SK-N-SH (cell line): Measurements from ENCODE around the gene AGMAT. TPM values are rescaled to one million over a fixed set of nuclear protein-coding genes. Genes with fewer than 3 reads are reported as not detected.

ENCODE experiments used
- CTCF ChIA-PET: fragments of 300-600, 350-600 bp; formaldehyde crosslinking; extraction: SDS; loops from one replicate; lab custom pipeline; 2021; lab: Yijun Ruan, JAX
- POLR2A ChIA-PET: fragments of 350-600 bp; sonication (Branson Sonifier 250); formaldehyde crosslinking; extraction: SDS; loops from one replicate; lab custom pipeline; 2020; ENCODE audit warnings: antibody characterized with exemption, inconsistent platforms; lab: Yijun Ruan, JAX
- DNase-seq: peaks from one replicate; pipeline ENCODE4 v3.0.0; 2012
- H2AFZ ChIP-seq: fragments of 200-600 bp; sonication (generic); 2 replicates; pipeline ENCODE4 v1.8.1; 2016; ENCODE audit warnings: antibody characterized with exemption, mild to moderate bottlenecking, low read depth
- H3F3A ChIP-seq: fragments of 200-600 bp; sonication (generic); replicated peaks from 2 replicates; pipeline ENCODE3; 2016; ENCODE audit warnings: antibody characterized with exemption, mild to moderate bottlenecking; ENCODE audit not compliant: insufficient read depth
- H3K27ac ChIP-seq, 2 experiments: fragments of 200-500 bp in 1 of 2; fragments of 200-600 bp in 1 of 2; sonication (Bioruptor generic) in 1 of 2; sonication (generic), shearing (Covaris generic) in 1 of 2; 2 replicates each; pipeline versions ENCODE4 v1.5.1 to v1.6.1; 2014 to 2016; ENCODE audit warnings: low read depth in 2 of 2, inconsistent platforms in 1 of 2, low read length in 1 of 2, mild to moderate bottlenecking in 1 of 2, mixed read lengths in 1 of 2
- H3K27me3 ChIP-seq: fragments of 200-600 bp; sonication (generic), shearing (Covaris generic); 2 replicates; pipeline ENCODE4 v1.6.1; 2016; ENCODE audit warnings: mixed run types; ENCODE audit not compliant: insufficient read depth
- H3K36me3 ChIP-seq, 2 experiments: fragments of 200-500 bp in 1 of 2; fragments of 200-600 bp in 1 of 2; sonication (Bioruptor generic) in 1 of 2; sonication (generic) in 1 of 2; replicated peaks in 1 of 2; 2 replicates each; pipeline versions ENCODE3 to v1.5.1; 2014 to 2016; ENCODE audit warnings: low read length in 1 of 2, mild to moderate bottlenecking in 1 of 2; ENCODE audit not compliant: insufficient read depth in 2 of 2, control insufficient read depth in 1 of 2
- H3K4me1 ChIP-seq, 2 experiments: fragments of 200-500 bp in 1 of 2; fragments of 200-600 bp in 1 of 2; sonication (Bioruptor generic) in 1 of 2; sonication (generic), shearing (Covaris generic) in 1 of 2; 2 replicates each; pipeline versions ENCODE4 v1.5.1 to v1.6.1; 2014 to 2016; ENCODE audit warnings: low read depth in 1 of 2, low read length in 1 of 2, mixed run types in 1 of 2; ENCODE audit not compliant: insufficient read depth in 2 of 2, control insufficient read depth in 1 of 2
- H3K4me2 ChIP-seq: fragments of 200-600 bp; sonication (generic), shearing (Covaris generic); 2 replicates; pipeline ENCODE4 v1.6.1; 2017; ENCODE audit warnings: mixed run types
- H3K4me3 ChIP-seq, 2 experiments: fragments of 200-500 bp in 1 of 2; fragments of 200-600 bp in 1 of 2; sonication (Bioruptor generic) in 1 of 2; sonication (generic), shearing (Covaris generic) in 1 of 2; 2 replicates each; pipeline versions ENCODE4 v1.5.1 to v1.8.1; 2014 to 2016; ENCODE audit warnings: low read depth in 2 of 2, inconsistent platforms in 1 of 2, low read length in 1 of 2, mild to moderate bottlenecking in 1 of 2, mixed read lengths in 1 of 2, moderate library complexity in 1 of 2
- H3K79me2 ChIP-seq: fragments of 200-600 bp; sonication (generic); 2 replicates; pipeline ENCODE4 v1.8.1; 2017; ENCODE audit warnings: mild to moderate bottlenecking; ENCODE audit not compliant: insufficient read depth
- H3K9ac ChIP-seq: fragments of 200-600 bp; sonication (generic); 2 replicates; pipeline ENCODE4 v1.6.1; 2017; ENCODE audit warnings: mixed run types
- H3K9me2 ChIP-seq: fragments of 200-600 bp; sonication (generic); 2 replicates; pipeline ENCODE4 v1.6.1; 2017; ENCODE audit warnings: mixed run types
- H3K9me3 ChIP-seq: fragments of 200-600 bp; sonication (generic); 2 replicates; pipeline ENCODE4 v1.6.1; 2017; ENCODE audit warnings: mixed run types, mild to moderate bottlenecking, moderate library complexity
- H4K20me1 ChIP-seq: fragments of 200-600 bp; sonication (generic); 2 replicates; pipeline ENCODE4 v1.6.1; 2017; ENCODE audit warnings: mild to moderate bottlenecking, mixed run types; ENCODE audit not compliant: insufficient read depth
- CHD2 ChIP-seq: fragments of 150-350 bp; IDR thresholded peaks from 2 replicates; pipeline ENCODE4 v1.6.1; 2018; ENCODE audit warnings: low read length; ENCODE audit not compliant: partially characterized antibody
- EP300 ChIP-seq, 2 experiments: IDR thresholded peaks; 2 replicates each; pipeline versions ENCODE4 v1.4.0 to v1.6.1; 2012; ENCODE audit warnings: borderline replicate concordance in 1 of 2, low read depth in 1 of 2, low read length in 1 of 2
- FOSL2 ChIP-seq: IDR thresholded peaks from 2 replicates; pipeline ENCODE4 v1.4.0; 2012; ENCODE audit warnings: low read depth, mild to moderate bottlenecking, moderate library complexity, borderline replicate concordance
- FOXJ3 ChIP-seq: sonication (generic); formaldehyde crosslinking; IDR thresholded peaks from 2 replicates; pipeline ENCODE4 v1.5.1; 2020; ENCODE audit warnings: mild to moderate bottlenecking, missing genetic modification reagents
- FOXM1 ChIP-seq: IDR thresholded peaks from 2 replicates; pipeline ENCODE4 v1.4.0; 2012; ENCODE audit warnings: low read depth, mild to moderate bottlenecking
- GABPA ChIP-seq: IDR thresholded peaks from 2 replicates; pipeline ENCODE4 v1.4.0; 2012; ENCODE audit warnings: low read depth, mild to moderate bottlenecking
- MEF2A ChIP-seq: IDR thresholded peaks from 2 replicates; pipeline ENCODE4 v1.4.0; 2012; ENCODE audit warnings: low read depth, borderline replicate concordance
- NRF1 ChIP-seq: IDR thresholded peaks from 2 replicates; pipeline ENCODE4 v1.6.1; 2012; ENCODE audit warnings: low read depth, mild to moderate bottlenecking, low read length
- RAD21 ChIP-seq: IDR thresholded peaks from 2 replicates; pipeline ENCODE4 v1.6.1; 2012; ENCODE audit warnings: mild to moderate bottlenecking, low read length
- TAF1 ChIP-seq: IDR thresholded peaks from 2 replicates; pipeline ENCODE4 v1.6.1; 2012; ENCODE audit warnings: low read depth, mild to moderate bottlenecking, low read length, moderate library complexity, borderline replicate concordance
- TCF12 ChIP-seq: IDR thresholded peaks from 2 replicates; pipeline ENCODE4 v1.4.0; 2012
- TEAD4 ChIP-seq: IDR thresholded peaks from 2 replicates; pipeline ENCODE4 v1.4.0; 2012; ENCODE audit warnings: mild to moderate bottlenecking, borderline replicate concordance; ENCODE audit not compliant: insufficient read depth
- YY1 ChIP-seq: IDR thresholded peaks from 2 replicates; pipeline ENCODE4 v1.4.0; 2012; ENCODE audit warnings: low read depth, mild to moderate bottlenecking
- WGBS: methylation state at CpG from one replicate; pipeline ENCODE4 v1.1.6; 2017; ENCODE audit warnings: low lambda C conversion rate; 5-methylcytosine and 5-hydroxymethylcytosine counted together
- polyA plus RNA-seq, 3 experiments: library from polyadenylated mRNA; depleted of rRNA; stranded (reverse); fragments of >200 nt; gene quantifications; 2 replicates each; pipeline ENCODE4 v1.2.3, GENCODE V29; 2012
- TF ChIP-seq, protein P1 (sequence below): IDR thresholded peaks from 2 replicates; pipeline ENCODE4 v1.6.1; 2012; ENCODE audit warnings: mild to moderate bottlenecking, low read depth, low read length, moderate library complexity
- TF ChIP-seq, protein P2 (sequence below): fragments of 150-350 bp; IDR thresholded peaks from 2 replicates; pipeline ENCODE4 v1.6.1; 2017; ENCODE audit warnings: antibody characterized with exemption, low read length, low read depth, borderline replicate concordance
- TF ChIP-seq, protein P3 (sequence below): fragments of 200-600 bp; sonication (generic); IDR thresholded peaks from 2 replicates; pipeline ENCODE4 v1.6.1; 2017; ENCODE audit warnings: antibody characterized with exemption, mild to moderate bottlenecking, moderate library complexity
- TF ChIP-seq, protein P4 (sequence below): IDR thresholded peaks from 2 replicates; pipeline ENCODE4; 2012
- TF ChIP-seq, protein P5 (sequence below): IDR thresholded peaks from 2 replicates; pipeline ENCODE4 v1.4.0; 2012; ENCODE audit warnings: low read depth, borderline replicate concordance

AGMAT gene
- polyA plus RNA-seq, 1 of the 3 experiments (the other 2 are of a cell fraction) = 0.66 TPM

DNA sequence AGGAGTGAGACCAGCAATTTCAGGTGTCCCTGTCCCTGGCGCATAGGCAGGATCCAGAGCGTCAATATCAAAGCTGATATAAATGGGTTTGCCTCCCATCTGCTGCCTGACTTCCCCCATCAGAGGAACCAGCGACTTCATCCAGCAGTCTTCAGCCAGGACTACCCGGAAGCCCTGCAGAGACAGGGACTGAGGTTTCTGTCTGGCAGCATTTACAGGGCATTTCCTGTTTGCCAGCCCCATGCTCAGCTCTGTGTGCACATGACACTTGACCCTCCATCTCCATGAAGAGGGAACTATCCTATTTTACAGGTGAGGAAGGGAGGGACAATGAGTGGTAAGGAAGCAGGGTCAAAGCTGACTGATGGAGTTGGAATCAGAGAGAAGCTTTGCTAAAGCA is 7.2 kb downstream of the AGMAT start:
- no peaks in the 10 kb centered on the region for H3K79me2 ChIP-seq
- H3K27ac ChIP-seq = no peak overlapping the region
- DNase-seq = no peak
- no peak overlapping the region for H3K4me2 ChIP-seq
- WGBS = 90% methylated on average over 2 of the region's 4 CpGs
- H2AFZ ChIP-seq = no peak overlapping the region
- no peaks in the 10 kb centered on the region for H3K27me3 ChIP-seq
- POLR2A ChIA-PET = no interaction called here
- H4K20me1 ChIP-seq = no peaks in the 10 kb centered on the region
- H3F3A ChIP-seq = peaks cover 2% of the 10 kb centered on the region
- no peak overlapping the region for H3K4me3 ChIP-seq
- H3K9ac ChIP-seq = no peak overlapping the region
- peaks cover 0 to 3% of the 10 kb centered on the region in 2 experiments for H3K36me3 ChIP-seq
- H3K4me1 ChIP-seq = no peaks in the 10 kb centered on the region
- H3K9me2 ChIP-seq = no peaks in the 10 kb centered on the region
- TF ChIP-seq GABPA (no peak), NRF1 (no peak), TCF12 (no peak), FOXM1 (no peak)
- TF ChIP-seq, protein P1, sequence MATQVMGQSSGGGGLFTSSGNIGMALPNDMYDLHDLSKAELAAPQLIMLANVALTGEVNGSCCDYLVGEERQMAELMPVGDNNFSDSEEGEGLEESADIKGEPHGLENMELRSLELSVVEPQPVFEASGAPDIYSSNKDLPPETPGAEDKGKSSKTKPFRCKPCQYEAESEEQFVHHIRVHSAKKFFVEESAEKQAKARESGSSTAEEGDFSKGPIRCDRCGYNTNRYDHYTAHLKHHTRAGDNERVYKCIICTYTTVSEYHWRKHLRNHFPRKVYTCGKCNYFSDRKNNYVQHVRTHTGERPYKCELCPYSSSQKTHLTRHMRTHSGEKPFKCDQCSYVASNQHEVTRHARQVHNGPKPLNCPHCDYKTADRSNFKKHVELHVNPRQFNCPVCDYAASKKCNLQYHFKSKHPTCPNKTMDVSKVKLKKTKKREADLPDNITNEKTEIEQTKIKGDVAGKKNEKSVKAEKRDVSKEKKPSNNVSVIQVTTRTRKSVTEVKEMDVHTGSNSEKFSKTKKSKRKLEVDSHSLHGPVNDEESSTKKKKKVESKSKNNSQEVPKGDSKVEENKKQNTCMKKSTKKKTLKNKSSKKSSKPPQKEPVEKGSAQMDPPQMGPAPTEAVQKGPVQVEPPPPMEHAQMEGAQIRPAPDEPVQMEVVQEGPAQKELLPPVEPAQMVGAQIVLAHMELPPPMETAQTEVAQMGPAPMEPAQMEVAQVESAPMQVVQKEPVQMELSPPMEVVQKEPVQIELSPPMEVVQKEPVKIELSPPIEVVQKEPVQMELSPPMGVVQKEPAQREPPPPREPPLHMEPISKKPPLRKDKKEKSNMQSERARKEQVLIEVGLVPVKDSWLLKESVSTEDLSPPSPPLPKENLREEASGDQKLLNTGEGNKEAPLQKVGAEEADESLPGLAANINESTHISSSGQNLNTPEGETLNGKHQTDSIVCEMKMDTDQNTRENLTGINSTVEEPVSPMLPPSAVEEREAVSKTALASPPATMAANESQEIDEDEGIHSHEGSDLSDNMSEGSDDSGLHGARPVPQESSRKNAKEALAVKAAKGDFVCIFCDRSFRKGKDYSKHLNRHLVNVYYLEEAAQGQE = no peak
- no peaks in the 10 kb centered on the region for H3K9me3 ChIP-seq
- CTCF ChIA-PET = no interaction called here

DNA sequence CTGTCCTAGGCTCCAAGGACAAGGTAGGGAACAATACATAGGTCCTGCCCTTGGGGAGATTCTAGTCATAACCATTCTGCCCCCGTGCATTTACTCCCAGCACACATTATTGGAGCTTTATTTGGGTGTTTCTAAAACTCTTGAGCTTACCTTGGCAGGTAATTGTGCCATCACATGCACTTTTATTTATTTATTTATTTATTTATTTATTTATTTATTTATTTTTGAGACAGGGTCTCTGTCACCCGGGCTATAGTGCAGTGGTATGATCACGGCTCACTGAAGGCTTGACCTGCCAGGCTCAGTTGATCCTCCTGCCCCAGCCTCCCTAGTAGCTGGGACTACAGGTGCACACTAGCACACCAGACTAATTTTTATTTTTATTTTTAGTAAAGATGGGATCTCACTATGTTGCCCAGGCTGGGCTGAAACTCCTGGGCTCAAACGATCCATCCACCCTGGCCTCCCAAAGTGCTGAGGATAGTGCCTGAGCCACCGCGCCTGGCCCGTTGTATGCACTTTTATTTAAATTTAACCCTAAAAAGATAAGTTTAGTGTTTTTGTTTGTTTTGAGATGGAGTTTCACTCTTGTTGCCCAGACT is 9.2 kb downstream of the AGMAT start:
- no peak for DNase-seq
- no peak overlapping the region for H3K4me2 ChIP-seq
- no peaks in the 10 kb centered on the region for H3K27me3 ChIP-seq
- no peaks in the 10 kb centered on the region for H3K9me3 ChIP-seq
- POLR2A ChIA-PET = no interaction called here
- peaks cover 2% of the 10 kb centered on the region for H3F3A ChIP-seq
- H3K4me3 ChIP-seq = no peak overlapping the region
- H2AFZ ChIP-seq = no peak overlapping the region
- WGBS = 100% methylated on average over 7 of the region's 7 CpGs
- H3K4me1 ChIP-seq = no peaks in the 10 kb centered on the region; a peak in 2 of 4 replicates
- H3K9ac ChIP-seq = no peak overlapping the region
- CTCF ChIA-PET = interaction anchor here (1.1 kb wide), 1 partner anchor 16 kb away, joined by 3 read pairs; no protein-coding TSS in a partner anchor
- H4K20me1 ChIP-seq = no peaks in the 10 kb centered on the region
- peaks cover 10 to 13% of the 10 kb centered on the region in 2 experiments for H3K36me3 ChIP-seq
- no peaks in the 10 kb centered on the region for H3K79me2 ChIP-seq
- H3K27ac ChIP-seq = no peak overlapping the region
- H3K9me2 ChIP-seq = no peaks in the 10 kb centered on the region
- TF ChIP-seq MEF2A = no peak
- TF ChIP-seq EP300 (IDR thresholded peaks at IDR 0.05; ENCODE audit: borderline replicate concordance in 1 of 2, low read depth in 1 of 2, low read length in 1 of 2) = no peak
- TF ChIP-seq RAD21 = no peak
- no peak for TF ChIP-seq YY1
- TF ChIP-seq FOSL2 = no peak
- no peak for TF ChIP-seq TAF1
- TF ChIP-seq, protein P2, sequence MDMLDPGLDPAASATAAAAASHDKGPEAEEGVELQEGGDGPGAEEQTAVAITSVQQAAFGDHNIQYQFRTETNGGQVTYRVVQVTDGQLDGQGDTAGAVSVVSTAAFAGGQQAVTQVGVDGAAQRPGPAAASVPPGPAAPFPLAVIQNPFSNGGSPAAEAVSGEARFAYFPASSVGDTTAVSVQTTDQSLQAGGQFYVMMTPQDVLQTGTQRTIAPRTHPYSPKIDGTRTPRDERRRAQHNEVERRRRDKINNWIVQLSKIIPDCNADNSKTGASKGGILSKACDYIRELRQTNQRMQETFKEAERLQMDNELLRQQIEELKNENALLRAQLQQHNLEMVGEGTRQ = no peak
- TF ChIP-seq CHD2 = no peak
- TF ChIP-seq, protein P3, sequence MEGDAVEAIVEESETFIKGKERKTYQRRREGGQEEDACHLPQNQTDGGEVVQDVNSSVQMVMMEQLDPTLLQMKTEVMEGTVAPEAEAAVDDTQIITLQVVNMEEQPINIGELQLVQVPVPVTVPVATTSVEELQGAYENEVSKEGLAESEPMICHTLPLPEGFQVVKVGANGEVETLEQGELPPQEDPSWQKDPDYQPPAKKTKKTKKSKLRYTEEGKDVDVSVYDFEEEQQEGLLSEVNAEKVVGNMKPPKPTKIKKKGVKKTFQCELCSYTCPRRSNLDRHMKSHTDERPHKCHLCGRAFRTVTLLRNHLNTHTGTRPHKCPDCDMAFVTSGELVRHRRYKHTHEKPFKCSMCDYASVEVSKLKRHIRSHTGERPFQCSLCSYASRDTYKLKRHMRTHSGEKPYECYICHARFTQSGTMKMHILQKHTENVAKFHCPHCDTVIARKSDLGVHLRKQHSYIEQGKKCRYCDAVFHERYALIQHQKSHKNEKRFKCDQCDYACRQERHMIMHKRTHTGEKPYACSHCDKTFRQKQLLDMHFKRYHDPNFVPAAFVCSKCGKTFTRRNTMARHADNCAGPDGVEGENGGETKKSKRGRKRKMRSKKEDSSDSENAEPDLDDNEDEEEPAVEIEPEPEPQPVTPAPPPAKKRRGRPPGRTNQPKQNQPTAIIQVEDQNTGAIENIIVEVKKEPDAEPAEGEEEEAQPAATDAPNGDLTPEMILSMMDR = no peak
- TF ChIP-seq FOXM1 = no peak
- TF ChIP-seq, protein P4, sequence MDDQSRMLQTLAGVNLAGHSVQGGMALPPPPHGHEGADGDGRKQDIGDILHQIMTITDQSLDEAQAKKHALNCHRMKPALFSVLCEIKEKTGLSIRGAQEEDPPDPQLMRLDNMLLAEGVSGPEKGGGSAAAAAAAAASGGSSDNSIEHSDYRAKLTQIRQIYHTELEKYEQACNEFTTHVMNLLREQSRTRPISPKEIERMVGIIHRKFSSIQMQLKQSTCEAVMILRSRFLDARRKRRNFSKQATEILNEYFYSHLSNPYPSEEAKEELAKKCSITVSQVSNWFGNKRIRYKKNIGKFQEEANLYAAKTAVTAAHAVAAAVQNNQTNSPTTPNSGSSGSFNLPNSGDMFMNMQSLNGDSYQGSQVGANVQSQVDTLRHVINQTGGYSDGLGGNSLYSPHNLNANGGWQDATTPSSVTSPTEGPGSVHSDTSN = no peak
- TF ChIP-seq, protein P5, sequence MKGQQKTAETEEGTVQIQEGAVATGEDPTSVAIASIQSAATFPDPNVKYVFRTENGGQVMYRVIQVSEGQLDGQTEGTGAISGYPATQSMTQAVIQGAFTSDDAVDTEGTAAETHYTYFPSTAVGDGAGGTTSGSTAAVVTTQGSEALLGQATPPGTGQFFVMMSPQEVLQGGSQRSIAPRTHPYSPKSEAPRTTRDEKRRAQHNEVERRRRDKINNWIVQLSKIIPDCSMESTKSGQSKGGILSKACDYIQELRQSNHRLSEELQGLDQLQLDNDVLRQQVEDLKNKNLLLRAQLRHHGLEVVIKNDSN = no peak
- no peak for TF ChIP-seq TEAD4
- TF ChIP-seq FOXJ3 (CRISPR knock-in tag) = no peak
